OCI-LY1 (cell line): ENCODE measurements around the gene HPS1.

Source experiments
- CTCF ChIP-seq: fragments of 200-600 bp; sonication (generic), shearing (Covaris generic); IDR thresholded peaks from 2 replicates; pipeline ENCODE4 v1.5.1; 2017; ENCODE audit warnings: mild to moderate bottlenecking, antibody characterized with exemption, low read length, moderate library complexity, mixed read lengths
- EZH2 ChIP-seq: fragments of 200-600 bp; sonication (generic), shearing (Covaris generic); IDR thresholded peaks from 2 replicates; pipeline ENCODE4 v1.8.0; 2017; ENCODE audit warnings: borderline replicate concordance, mixed run types, mild to moderate bottlenecking, antibody characterized with exemption, low read length, moderate library complexity, mixed read lengths

DNA sequence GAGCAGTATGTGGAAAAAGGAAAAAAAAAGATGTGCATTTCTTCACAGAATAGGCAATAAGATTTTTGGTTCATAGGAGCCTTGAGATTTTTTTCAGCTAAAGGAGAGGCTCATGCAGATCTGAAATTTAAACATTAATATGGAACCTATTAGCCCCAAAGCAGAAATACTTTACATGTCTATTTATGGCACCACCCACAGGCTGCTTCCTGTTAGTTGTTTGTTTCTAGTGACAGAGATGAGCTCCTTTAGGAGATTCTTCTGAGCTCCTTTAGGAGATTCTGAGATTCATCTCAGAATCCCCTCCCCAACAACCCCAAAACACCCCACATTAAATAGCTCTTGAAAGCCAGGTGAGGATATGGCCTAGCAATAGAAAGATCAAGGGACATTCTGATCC, 27.9 kb upstream of the HPS1 start:
- TF ChIP-seq CTCF (no peak), EZH2 (no peak)
